Kidney epithelial cell (primary cell): Measurements from ENCODE around the gene PPAN. TPM values are rescaled to one million over a fixed set of nuclear protein-coding genes. Genes with fewer than 3 reads are reported as not detected.

Experiments
- DNase-seq: peaks from one replicate; pipeline ENCODE4 v3.0.0-alpha.2; 2010; ENCODE audit warnings: low read depth
- H3K27me3 ChIP-seq: 2 replicates; pipeline ENCODE4 v1.6.0; 2011; ENCODE audit warnings: low read length; ENCODE audit not compliant: control insufficient read depth, insufficient read depth
- H3K36me3 ChIP-seq: 2 replicates; pipeline ENCODE4 v1.5.1; 2011; ENCODE audit warnings: low read length; ENCODE audit not compliant: control insufficient read depth, insufficient read depth
- H3K4me3 ChIP-seq: 2 replicates; pipeline ENCODE4 v1.5.1; 2011; ENCODE audit warnings: low read depth, mild to moderate bottlenecking, control low read depth, low read length
- total RNA-seq: library from RNA; depleted of rRNA; stranded (reverse); fragments of >200 nt; gene quantifications from 2 replicates; pipeline ENCODE4 v1.2.3, GENCODE V29; 2015
- TF ChIP-seq, protein P1 (sequence below): IDR thresholded peaks from 2 replicates; pipeline ENCODE4 v1.5.1; 2011; ENCODE audit warnings: mild to moderate bottlenecking, moderate library complexity, low read length, control low read depth, inconsistent platforms; ENCODE audit not compliant: insufficient read depth, poor library complexity, severe bottlenecking

The PPAN gene
- total RNA-seq, 1 donor from 2014 or later: 63.4 TPM

DNA sequence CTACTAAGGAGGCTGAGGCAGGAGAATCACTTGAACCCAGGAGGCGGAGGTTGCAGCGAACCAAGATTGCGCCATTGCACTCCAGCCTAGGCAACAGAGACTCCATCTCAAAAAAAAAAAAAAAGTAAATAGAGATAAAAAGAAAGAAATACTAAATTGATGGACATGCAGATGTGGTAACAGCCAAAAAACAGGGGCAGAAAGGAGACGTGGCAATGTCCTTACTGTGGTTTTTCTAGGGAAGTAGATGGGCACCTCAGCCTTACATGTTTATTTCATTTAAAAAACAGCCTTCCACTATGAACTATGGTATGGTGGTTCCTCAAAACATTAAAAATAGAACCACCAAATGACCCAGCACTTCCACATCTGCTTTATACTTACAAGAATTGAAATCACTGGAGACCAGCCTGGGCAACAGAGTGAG is 20.1 kb downstream of the PPAN start:
- Histone ChIP-seq H3K36me3 (no peaks in the 10 kb centered on the region), H3K4me3 (no peak overlapping the region), H3K27me3 (no peaks in the 10 kb centered on the region)
- TF ChIP-seq, protein P1, sequence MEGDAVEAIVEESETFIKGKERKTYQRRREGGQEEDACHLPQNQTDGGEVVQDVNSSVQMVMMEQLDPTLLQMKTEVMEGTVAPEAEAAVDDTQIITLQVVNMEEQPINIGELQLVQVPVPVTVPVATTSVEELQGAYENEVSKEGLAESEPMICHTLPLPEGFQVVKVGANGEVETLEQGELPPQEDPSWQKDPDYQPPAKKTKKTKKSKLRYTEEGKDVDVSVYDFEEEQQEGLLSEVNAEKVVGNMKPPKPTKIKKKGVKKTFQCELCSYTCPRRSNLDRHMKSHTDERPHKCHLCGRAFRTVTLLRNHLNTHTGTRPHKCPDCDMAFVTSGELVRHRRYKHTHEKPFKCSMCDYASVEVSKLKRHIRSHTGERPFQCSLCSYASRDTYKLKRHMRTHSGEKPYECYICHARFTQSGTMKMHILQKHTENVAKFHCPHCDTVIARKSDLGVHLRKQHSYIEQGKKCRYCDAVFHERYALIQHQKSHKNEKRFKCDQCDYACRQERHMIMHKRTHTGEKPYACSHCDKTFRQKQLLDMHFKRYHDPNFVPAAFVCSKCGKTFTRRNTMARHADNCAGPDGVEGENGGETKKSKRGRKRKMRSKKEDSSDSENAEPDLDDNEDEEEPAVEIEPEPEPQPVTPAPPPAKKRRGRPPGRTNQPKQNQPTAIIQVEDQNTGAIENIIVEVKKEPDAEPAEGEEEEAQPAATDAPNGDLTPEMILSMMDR: no peak
- DNase-seq: no peak

DNA sequence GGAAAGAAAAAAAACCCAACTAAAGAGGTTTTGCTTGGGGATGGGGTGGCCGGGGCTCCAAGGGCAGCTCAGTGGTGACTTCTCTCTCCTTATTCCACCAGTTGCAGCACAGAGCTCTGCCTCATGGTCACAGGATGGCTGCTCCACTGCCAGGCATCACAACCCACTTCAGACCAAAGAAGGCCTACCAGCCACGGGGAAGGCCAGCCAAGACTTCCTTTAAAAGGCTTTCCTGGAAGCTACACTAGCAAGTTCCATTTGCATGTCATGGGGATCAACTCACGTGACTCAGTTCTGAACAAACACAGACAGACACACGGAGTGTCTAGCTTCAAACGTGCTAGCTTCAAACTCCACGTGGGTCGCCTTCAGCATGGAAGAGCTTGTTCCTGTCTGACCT is 26.7 kb downstream of the PPAN start:
- Histone ChIP-seq H3K4me3 (no peak overlapping the region), H3K27me3 (no peaks in the 10 kb centered on the region), H3K36me3 (peaks cover 4% of the 10 kb centered on the region)
- no peak for DNase-seq
- TF ChIP-seq, protein P1: no peak

DNA sequence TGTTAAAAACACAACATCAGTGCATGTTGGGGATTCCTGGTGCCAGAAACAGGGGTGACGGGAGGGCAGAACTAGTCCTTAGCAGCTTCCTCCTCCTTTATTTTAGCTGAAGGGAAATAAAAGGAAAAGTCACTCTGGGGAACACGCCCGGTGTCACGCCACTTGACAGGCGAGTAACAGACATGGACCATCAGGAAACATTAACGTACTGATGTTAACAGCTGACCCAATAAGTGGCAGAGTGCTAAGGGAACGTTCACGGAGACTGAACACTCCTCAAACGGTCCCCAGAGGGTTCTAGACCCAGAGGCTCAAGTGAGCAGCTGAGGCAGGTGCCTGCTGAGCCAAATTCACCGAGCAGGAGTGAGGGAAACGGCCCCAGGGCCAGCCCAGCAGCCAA is 27.4 kb downstream of the PPAN start:
- Histone ChIP-seq H3K27me3 (no peaks in the 10 kb centered on the region), H3K36me3 (peaks cover 4% of the 10 kb centered on the region), H3K4me3 (no peak overlapping the region)
- TF ChIP-seq, protein P1: no peak
- DNase-seq: no peak

DNA sequence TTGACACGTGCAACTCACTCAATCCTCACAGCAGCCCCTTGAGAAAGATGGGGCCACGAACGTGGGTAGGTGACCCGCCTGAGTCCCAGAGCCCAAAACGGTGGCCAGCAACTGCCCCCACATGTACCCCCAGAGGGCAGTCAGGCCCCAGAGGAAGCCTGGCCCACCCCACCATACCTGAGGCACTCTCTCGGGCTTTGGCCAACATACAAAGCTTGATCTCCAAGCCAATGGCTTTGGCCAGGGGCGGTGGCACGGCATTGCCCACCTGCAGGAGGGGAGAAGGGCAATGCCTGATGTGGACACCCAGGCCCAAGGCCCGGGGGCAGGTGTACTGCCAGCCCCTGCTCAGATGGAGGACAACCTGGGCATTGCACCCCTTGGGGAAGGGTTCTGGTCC is 27.9 kb downstream of the PPAN start:
- DNase-seq: no peak
- Histone ChIP-seq H3K4me3 (no peak overlapping the region), H3K36me3 (peaks cover 4% of the 10 kb centered on the region), H3K27me3 (no peaks in the 10 kb centered on the region)
- TF ChIP-seq, protein P1: no peak

DNA sequence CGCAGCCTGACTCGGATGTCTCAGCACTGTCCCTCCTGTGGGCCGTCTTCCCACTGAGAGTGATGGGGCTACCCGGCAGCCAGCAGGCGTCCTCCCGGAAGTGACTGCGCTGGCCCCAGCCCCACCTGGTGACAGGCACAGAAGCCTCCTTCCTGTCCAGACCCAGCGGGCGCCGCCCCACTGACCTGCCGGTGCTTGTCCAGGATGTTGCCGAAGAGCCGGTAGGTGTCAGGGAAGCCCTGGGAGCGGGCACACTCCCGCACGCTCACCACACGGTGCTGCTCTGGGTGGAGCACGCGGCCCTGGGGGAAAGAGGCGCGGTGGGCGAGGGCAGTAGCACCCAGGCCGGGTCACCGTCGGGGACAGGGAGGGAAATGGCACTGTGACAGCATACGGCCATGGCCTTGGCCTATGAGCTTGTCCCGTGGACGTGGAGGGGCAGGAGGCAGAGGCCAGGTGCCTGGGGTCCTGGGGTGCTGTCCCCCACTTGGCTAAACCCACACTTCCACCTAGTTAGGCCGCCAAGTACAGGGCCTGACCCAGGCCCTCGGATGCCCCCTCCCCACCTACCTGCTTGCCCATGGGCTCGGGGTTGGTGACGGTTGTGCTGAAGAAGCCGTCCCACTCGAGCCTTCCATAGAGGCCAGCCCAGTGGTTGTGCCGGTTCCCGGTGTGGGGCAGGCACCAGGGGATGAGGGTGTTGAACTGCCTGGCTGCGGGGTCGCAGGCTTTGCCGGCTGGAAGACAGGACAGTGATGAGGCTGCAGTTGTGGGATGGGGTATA is 29.6 kb downstream of the PPAN start:
- no peak for DNase-seq
- Histone ChIP-seq H3K4me3 (no peak overlapping the region), H3K27me3 (no peaks in the 10 kb centered on the region), H3K36me3 (peaks cover 6% of the 10 kb centered on the region)
- TF ChIP-seq, protein P1: no peak

DNA sequence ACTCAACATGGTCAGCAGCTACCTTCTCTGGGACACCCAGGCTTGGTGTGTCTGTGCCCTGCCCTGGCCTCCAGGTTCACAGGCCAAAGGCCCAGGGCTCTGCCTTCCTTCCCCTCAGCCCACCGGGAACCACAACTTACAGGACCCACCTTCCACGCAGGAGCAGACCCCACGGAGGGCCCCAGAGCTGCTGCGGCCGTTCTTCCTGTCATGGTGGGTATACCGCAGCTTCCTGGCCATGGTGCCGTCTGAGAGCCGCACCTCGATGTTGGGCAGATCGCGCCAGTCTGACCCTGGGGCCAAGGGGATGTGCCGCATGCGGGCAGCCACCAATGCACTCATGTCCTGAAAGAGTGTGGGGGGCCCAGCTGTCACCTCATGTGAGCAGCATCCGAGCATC is 30.8 kb downstream of the PPAN start:
- no peak for DNase-seq
- Histone ChIP-seq H3K36me3 (peaks cover 6% of the 10 kb centered on the region), H3K4me3 (no peak overlapping the region), H3K27me3 (no peaks in the 10 kb centered on the region)
- TF ChIP-seq, protein P1: no peak
